Right renal pelvis (tissue), 4 donors: ENCODE data around the gene POLR1A. TPM values are rescaled to one million over a fixed set of nuclear protein-coding genes. Genes with fewer than 3 reads are reported as not detected.

ENCODE experiments used
- DNase-seq, 4 donors: peaks; one replicate each; pipeline ENCODE4 v3.0.0-alpha.2; 2013; ENCODE audit warnings: low read depth in 4 of 4, low spot score in 3 of 4, missing footprints in 1 of 4
- polyA plus RNA-seq, 4 donors: library from polyadenylated mRNA; unstranded; fragments of 120-200 nt; gene quantifications; one replicate each; pipeline ENCODE4 v1.2.1, GENCODE V29; 2013; ENCODE audit not compliant: insufficient read length in 4 of 4

POLR1A gene
- polyA plus RNA-seq, 4 donors = 18.7 to 22.5 (median 19.8) TPM

DNA sequence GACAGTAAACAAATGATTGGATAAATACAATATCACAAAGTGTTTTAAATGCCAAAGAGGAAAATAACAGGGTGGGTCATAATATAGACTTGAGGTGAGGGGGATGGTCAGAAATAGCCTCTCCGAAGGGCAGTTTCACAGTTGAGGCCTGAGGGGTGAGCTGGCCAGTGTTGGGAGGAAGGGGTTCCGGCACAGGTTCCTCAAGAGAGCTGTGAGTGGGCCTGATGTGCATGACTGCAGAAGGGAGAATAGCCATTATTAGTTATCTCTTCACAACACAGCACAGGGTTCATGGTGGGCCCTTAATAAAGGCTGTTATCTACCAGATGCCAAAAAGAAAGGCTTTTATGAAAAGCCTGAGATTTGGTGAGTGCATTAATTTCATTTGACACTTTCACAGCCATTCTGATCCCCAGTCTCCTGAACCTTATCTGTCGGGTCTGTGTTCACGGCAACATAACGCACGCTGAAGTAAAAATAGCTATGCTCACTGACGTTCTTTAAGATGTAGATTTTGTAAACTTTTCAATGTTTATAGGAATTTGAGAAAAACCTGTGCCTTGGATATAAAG lies 39.6 kb downstream of the POLR1A start:
- no peak for DNase-seq

DNA sequence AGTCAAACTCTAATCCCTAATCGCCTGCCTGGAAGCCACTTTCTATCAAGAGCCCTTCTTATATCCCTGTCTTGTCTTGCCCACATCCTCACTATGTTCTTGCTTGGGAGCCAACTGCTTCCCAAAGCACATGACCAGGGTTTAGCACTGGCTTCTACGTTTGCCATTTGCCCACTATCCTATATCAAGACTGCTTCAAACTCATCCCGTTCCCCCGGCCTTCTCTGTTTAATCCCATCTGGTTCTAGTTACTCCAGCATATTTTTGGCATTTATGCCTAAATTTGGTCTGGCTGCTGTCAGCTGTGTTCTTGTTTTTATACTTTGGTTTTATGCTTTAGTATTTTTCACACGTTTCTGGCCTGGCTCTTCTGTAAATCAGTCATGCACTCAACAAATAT lies 40.2 kb downstream of the POLR1A start:
- DNase-seq = no peak

DNA sequence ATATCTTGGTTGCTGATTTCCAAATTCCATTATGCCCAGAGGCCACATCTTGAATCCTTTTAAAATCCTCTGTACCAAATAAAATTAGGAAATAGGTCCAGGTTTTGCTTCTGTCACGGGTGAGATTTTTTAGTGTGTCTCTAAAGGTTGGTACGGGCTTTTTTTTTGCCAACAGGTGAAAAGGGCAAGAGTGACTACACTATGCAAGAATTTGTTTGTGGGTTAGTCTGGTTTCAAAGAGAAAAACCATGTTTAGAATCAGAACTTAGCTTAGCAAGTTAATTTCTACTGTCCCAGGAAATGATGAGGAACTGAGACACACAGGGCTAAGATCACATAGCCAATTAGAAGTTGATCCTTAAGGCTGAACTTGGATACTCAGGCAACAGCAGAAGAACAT lies 41.7 kb downstream of the POLR1A start:
- no peak for DNase-seq

DNA sequence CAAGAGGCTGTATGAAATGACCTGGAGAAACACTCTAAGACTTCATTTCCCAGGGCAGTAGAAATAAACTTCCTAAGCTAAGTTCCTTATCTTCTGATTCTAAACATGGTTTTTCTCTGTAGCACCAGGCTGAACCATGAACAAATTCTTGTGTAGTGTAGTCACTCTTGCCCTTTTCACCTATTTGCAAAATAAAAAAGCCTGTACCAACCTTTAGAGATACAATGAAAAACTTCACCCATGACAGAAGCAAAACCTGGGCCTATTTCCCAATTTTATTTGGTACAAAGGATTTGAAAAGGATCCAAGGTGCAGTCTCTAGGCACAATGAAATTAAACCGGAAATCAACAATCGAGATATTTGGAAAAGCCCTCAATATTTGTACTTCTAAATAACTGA lies 43.6 kb downstream of the POLR1A start:
- DNase-seq = no peak

DNA sequence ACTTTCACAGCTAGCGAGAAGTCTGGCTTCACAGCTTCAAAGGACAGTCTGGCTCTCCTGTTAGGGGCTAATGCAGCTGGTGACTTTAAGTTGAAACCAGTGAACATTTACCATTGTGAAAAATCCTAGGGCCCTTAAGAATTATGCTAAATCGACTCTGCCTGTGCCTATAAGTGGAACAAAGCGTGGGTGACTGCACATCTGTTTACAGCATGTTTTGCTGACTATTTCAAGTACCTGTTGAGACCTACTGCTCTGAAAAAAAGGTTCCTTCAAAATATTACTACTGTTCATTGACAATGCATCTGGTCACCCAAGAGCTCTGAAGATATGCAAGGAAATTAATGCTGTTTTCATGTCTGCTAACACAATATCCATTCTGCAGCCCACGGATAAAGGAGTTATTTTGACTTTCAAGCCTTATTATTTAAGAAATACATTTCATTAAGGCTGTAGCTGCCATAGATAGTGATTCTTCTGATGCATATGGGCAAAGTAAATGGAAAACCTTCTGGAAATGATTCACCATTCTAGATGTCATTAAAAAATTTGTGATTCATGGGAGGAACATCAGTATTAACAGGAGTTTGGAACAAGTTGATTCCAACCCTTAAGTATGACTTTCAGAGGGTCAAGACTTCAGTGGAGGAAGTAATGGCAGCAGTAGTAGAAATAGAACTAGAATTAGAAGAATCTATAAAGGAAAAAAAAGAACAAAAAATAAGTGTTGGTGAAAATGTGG lies 48.9 kb downstream of the POLR1A start:
- DNase-seq = no peak

DNA sequence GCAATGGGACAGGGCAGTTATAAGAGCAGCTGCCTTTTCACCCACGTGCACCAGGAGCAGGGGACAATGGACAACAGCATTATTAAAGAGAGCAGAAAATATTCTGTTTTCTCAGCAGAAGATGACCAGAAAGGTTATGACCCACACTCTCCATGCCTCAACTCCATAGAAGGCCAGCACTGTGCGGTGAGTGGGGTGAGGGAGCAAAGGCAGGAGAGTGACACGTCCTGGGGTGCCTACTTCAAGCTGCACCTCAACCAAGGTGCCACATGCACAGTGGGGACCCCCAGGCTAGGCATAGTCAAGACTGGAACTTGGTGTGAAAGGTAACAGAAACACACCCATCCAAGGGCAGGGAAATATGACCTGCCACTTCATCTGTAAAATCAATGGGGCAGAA lies 50.4 kb downstream of the POLR1A start:
- no peak for DNase-seq

DNA sequence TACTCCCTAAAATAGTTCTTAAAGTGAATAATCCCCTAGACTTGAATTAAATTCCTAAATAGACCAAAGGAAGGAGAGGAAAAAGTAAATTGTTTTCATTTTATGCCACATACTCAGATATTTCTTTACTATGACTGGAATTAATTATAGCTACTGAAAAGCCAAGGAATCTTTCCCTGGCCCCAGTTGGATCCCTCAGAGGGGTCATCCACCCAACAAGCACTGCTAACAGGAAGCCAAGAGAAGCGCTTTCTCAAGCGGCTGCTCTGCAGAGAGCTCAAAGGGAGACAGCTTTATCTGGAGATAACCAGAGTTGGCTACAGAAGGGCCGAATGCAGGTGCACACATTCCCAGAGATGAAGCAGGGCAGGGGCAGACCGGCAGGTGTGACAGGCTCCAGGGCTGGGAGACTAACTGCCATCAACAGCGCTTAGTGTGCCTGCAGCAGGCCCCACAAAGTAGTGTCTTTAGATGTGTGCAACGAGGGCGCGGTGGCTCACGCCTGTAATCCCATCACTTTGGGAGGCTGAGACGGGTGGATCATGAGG lies 51.1 kb downstream of the POLR1A start:
- no peak for DNase-seq

DNA sequence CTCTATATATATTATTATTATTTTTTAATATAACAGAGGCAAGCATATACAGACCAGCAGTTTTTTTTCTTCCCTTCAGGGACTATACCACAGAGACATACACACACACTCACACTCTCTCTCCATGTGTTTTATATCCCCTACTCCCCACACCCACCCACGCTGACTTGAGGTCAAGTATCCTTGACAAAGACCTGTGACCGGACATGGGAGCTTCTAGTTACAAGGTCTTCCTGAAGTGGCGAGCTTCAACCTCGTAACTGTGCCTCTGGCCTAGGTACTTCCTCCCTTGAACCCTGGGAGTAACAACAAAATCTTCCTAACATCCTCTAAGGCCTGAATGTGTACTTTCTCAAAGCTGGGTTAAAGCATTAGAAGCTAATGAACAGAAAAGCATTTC lies 52.5 kb downstream of the POLR1A start:
- DNase-seq = no peak

DNA sequence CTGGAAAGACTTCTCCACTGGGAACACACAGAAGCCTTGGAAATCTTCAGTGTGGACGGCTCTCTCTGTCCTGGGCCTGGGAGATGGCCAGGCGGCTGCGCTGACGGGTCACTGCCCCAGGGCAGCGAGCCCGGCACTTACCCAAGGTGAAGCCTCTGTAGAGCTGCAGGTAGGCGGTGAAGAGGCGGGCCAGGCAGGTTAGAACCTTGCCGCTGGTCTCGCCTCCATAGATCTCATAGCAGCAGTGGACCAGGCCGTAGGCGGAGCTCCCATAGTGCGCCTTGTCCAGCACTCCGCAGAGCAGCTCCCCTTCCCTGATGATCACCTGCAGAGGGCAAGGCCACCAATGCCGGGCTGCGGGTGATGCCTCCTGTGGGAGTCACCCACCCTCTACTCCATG lies 53.0 kb downstream of the POLR1A start:
- DNase-seq = no peak

DNA sequence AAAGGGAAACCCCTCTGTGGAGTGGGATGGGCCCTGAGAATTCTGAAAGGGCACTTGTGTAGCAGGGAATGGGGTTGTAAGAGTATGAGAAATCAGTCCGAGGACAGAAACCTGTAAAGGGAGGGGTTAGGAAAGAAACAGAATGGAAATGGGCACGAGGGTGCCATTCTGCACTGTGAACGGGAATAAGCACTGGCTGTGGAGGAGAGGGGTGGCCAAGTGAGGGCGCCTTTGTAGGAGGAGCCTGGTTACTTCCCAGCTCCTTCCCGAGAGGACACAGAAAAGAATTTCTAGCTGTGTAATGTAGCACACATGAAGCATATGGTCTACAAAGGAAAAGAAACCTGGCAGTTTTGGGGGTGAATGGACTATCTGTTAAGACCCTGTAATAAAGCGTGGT lies 53.4 kb downstream of the POLR1A start:
- no peak for DNase-seq

DNA sequence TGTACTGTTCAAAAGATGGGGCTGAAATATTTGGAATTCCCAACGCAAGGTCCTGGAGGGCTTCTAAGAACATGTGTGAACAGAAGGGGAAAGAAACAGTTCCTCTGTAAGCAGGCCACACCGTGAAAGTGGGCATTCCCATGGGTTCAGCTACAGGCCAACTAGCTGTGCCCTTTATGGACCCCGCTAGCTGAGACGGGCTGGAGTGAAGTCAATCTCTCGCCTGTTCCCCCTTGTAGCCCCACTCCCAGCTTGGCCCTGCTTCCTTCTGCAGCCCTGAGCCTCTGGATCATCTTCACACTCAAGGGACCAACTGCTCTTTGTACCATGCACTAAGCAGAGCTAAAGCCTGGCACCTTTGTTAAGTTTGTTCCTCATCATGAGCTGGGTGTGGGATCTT lies 55.4 kb downstream of the POLR1A start:
- no peak for DNase-seq

DNA sequence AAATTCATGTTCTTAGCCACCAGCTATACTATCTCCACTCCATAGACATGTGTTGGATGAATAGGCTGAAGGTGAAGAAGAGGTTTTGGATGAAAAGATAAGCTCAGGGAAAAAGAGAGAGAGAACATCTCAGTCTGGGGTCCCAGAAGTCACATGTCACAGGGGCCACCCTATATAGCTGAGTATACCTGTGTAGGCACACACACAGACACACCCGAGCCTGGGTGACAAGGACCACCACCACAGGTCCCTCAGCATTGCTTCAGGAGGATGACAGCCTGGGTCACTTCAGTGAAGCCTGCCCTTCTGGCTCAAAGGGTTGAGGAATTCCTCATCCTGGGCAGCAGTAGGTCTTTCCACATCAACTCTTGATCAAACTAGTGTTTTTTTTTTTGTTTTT lies 56.2 kb downstream of the POLR1A start:
- no peak for DNase-seq

DNA sequence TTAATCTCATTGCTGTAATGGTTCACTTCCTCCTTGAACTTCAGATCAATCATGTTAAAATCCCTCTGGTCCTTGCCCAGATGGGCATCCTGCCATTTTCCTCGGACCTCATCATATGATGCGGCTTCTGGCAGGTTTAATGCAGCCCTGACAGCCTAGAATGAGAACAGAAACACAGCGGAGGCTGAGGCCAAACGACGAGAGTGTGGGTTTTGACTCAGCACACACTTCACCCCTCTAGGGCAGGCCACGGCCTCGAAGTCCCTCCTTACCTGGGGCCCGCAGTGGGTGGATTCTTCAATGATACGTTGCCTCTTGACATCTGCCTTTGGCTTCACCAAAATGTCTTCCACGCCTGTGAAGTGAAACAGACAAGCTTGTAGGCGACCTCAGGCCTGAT lies 56.8 kb downstream of the POLR1A start:
- DNase-seq = no peak

DNA sequence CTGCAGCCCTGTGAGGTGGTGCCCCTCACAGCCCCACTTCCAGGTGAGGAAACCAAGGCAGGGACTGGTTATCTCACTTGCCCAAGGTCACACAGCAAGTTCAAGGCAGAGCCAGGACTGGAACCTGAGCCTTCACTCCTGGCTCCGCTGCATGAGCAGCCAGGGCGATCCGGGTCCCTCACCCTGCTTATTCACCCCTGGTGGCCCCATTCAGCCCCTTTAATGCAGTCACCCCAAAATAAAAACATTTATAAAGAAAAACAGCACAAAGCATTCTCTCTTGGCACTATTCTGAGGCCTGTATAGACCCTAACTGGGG lies 57.3 kb downstream of the POLR1A start:
- DNase-seq = no peak

DNA sequence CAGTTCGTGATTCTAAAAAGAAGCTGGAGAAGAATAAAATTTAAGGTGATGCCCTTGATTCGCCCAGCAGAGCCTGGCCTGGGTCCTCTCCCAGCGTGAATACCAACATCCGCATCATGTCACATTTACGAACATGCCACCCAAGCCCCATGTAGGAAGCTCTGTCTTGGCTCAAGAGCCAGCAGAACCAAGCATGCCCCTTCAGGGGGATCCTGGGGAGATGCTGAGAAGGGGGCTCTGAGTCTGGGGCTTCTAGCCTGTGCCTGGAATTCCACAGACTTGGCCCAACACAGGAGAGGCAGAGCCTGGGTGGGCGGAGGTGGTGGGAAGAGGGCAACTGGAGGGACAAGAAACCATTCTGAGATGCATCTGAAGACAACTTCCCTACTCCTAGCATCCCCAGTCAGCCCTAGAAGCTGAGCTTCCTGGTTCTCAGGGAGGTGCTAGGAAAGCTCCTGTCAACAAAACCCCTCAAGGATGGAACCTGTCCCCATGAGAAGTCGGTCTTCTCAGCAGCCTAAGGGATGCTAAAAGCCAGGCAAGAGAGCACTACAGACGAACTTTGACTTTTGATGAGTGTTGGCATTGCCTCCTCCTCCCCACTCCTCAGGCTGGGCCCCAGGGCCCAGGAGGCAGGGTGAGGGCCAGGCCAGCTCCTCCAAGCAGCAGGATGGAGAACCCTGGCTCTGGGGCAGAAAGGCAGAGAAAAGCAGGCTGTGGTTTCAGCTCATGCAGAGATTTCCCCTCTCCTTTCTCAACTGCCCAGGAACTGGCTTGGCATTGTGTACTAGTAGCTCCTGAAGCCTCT lies 57.9 kb downstream of the POLR1A start:
- DNase-seq = no peak

DNA sequence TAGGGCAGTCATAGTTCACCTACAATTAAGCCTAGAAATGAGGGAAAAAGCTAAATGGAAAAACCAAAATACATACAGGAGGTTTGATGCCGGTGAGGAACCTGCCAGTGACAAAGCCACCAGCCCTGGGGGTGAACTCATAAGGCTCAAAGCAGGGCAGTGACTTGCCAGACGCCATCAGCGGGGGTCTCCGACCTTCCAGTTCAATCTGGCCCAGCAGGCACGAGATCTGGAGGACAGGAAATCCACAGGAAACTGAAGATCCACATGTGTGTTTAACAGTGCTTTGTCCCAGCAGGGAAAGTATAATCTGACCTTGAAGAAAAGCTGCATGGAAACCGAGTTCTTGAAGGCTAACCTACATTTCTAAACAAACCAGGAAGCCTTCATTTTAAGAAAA lies 60.1 kb downstream of the POLR1A start:
- DNase-seq = no peak

DNA sequence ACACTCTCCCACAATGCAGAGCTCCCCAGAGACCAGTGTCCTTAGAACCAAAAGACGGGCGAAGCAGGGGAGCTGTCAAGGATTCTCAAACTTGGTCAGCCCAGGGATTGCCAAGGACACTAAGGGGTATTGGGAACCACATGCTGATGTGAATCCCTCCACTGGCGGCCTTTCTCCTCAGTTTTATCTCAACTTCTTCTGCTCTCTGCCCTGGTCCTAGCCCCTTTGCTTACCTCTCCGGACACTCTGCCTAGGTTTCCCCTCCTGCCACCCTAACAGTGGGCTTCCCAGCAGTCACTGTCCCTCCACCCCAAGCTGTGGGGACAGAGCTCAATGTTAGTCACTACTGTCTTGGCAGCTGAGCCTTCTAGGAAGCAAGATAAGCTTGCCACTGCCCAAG lies 61.1 kb downstream of the POLR1A start:
- no peak for DNase-seq

DNA sequence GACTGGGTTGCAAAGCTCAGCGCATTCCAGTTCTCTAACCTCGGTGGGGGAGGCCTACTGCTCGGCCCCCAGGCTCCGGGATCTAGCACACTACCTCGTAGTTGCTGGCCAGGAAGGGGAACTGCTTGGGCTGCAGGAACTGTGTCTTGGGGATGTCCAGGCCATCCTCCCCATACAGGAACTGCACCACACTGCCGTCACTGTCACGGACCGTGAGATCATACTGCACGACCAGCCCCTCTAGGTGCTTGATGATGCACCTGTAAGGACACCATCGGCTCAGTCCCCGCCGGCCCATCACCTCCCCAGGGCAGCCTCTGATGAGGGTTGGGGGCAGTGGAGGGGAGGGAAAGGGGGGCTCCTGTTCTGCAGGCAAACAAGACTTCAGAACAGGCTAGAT lies 61.6 kb downstream of the POLR1A start:
- no peak for DNase-seq

DNA sequence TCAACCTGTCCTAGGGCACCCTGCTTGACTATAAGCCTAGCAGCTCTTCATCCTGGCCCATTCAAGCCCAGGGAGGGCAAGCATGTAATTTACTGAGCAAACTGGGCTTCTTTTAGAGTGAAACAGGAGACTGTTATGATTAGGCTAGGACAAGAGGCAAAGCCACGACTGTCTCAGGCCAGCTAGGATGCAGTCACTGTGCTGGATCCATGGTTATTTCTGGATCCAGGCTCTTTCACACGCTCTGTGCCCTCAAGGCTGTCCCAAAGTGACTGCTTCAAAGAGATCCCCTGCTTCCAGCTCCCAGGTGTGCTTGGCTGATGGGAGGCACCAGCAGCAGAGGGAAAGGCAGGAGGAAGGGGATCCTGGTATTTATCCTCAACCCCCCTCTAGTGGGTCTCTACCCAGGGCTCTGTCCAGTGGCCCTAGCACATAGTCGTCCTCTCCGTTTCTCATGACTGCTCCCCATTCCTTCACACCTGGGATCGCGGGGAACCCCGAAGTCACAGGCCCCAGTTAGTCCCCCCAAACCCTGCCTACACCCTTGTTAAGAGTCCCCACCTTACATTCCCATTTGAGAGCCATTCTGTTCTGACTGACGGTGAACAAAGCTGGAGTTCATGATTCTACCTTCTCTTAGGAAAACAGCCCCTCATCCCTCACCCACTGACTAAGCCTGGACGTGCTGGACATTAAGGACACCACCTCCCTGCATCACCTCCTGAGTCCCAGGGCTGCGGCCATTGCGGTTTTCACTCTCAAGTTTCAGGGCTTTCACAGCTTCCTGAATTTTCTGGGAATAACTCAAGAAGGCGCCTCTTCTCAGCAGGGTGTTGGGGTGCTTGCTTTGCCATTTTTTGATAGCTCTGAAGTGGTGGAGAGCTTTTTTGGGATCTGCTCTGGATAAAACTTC lies 63.2 kb downstream of the POLR1A start:
- no peak for DNase-seq

DNA sequence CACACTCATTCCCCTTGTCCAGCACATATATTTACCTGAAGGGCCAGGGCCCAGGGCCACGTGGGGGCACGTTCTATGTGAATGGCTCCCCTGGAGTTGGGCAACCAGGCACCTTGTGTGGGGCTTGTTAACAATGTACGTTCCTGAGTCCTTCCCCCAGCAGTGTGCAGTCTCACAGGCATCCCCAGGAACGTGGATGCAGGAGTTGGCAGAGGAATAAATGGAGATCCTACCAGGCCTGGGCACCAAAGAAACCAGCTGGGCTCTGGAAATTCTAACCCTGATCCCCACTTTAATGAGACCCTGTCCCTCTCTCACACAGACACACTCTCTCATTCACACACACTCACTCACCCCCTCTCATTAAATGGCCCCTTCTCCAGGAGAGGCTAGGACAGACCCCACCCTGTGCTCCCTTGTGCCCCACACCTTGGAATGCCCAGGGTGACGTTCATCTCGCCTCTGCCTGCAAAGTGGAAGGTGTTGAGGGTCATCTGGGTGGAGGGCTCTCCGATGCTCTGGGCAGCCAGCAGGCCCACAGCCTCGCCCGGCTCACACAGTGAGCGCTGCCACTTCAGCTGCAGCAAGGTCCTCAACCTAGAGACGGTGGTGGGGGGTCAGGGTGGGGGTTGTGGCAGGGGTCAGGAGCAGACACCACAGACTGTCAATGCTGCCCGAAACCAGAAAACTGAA lies 65.6 kb downstream of the POLR1A start:
- no peak for DNase-seq
